Right cardiac atrium (tissue), 5 donors: ENCODE measurements around the gene TCEANC2. TPM values are rescaled to one million over a fixed set of nuclear protein-coding genes. Genes with fewer than 3 reads are reported as not detected.
A peak's percentile ranks its signal among the peaks of the same experiment; 100 is the strongest.

ENCODE experiments used
- ATAC-seq, 2 donors: fragments of 200-7000 bp; cut with Tn5 transposase; one replicate each; pipeline versions ENCODE4 v1.8.0 to v1.9.1; 2020; ENCODE audit warnings: moderate library complexity in 2 of 2, mild to moderate bottlenecking in 1 of 2
- DNase-seq, 3 donors: peaks; one replicate each; pipeline ENCODE4 v3.0.0-alpha.2; 2020
- H3K27ac ChIP-seq: one replicate; pipeline ENCODE4 v1.5.1; 2013; ENCODE audit warnings: mild to moderate bottlenecking, low read length, control low read depth, moderate library complexity
- H3K27me3 ChIP-seq: one replicate; pipeline ENCODE4 v1.6.1; 2013; ENCODE audit not compliant: control insufficient read depth, insufficient read depth
- H3K4me1 ChIP-seq: one replicate; pipeline ENCODE4 v1.6.1; 2013; ENCODE audit warnings: low read length; ENCODE audit not compliant: control insufficient read depth, insufficient read depth
- H3K4me3 ChIP-seq: one replicate; pipeline ENCODE4 v1.5.1; 2013; ENCODE audit warnings: low read length, control low read depth
- H3K9me3 ChIP-seq: one replicate; pipeline ENCODE4 v1.6.1; 2013; ENCODE audit warnings: low read length; ENCODE audit not compliant: control insufficient read depth
- WGBS: extraction: QIAGEN DNeasy Blood & Tissue Kit; methylation state at CpG from one replicate; pipeline ENCODE4 v1.1.7; 2013; 5-methylcytosine and 5-hydroxymethylcytosine counted together
- intact Hi-C, 4 donors: fragments of 100-400 bp; cut with DNase I; formaldehyde crosslinking; loops; one replicate each; pipeline versions ENCODE4 v1.11.0 to v1.14.0; 2022 to 2023
- polyA plus RNA-seq: library from polyadenylated mRNA; stranded (reverse); fragments of 200-250 nt; gene quantifications from one replicate; pipeline ENCODE4 v1.2.3, GENCODE V29; 2013
- total RNA-seq, 4 donors: library from RNA; stranded (reverse); fragmentation: NEBNext Ultra II Directional; extraction: Animal tissue kit (Norgen Biotek cat#: 25700); gene quantifications; one replicate each; pipeline ENCODE4 v1.2.1, GENCODE V29; 2021
- donor health status: healthy with polysubstance abuse.
- donor health status: DM: no; HTN: yes; CAD: no.
- donor health status: DM: no; HTN: no; CAD: no.
- donor health status: DM: no; HTN: yes; CAD: no; lungs with severe emphysema.
- donor health status: DM: yes; HTN: yes; CAD: no.

The TCEANC2 gene
- total and polyA plus RNA-seq, 5 donors, result 3.1 to 5.7 (median 4.3) TPM

- 54% methylated on average over 5 of the region's 5 CpGs for whole genome bisulfite sequencing
- no peak for ATAC-seq
- Histone ChIP-seq H3K27ac (no peak overlapping the region), H3K4me1 (no peaks in the 10 kb centered on the region), H3K9me3 (no peaks in the 10 kb centered on the region), H3K27me3 (no peaks in the 10 kb centered on the region), H3K4me3 (peak overlapping the region; percentile 96)
- intact Hi-C loops, result no loop called here
- DNase-seq, result no peak
Measured at GRCh38 chr1:54054438-54054749, 986 bp downstream of the TCEANC2 start.

DNA sequence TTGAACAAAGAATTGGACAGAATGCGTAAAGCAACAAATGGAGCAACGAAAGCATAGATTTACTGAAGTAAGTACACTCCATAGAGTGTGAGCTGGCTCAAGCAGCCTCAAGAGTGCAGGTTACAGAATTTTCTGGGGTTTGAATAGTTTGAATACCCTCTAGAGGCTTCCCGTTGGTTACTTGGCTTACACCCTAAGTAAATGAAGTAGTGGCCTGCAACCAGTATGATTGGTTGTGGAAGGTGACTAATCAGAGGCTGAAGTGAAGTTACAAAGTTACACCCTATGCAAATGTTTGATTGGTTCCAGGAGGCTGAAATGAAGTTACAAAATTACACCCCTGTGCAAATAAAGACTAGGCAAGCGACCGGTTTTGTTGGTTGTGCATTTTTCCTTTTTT is 10.9 kb downstream of the TCEANC2 start:
- WGBS, result 87% methylated on average over 5 of the region's 5 CpGs
- H3K9me3 ChIP-seq, result no peaks in the 10 kb centered on the region
- H3K4me3 ChIP-seq, result no peak overlapping the region
- H3K27ac ChIP-seq, result no peak overlapping the region
- intact Hi-C loops, result loop anchor here in 1 of 4 donors (10.0 kb wide), 1 partner anchor 741 kb away; the partner anchor contains the start of gene TTC22
- H3K27me3 ChIP-seq, result no peaks in the 10 kb centered on the region
- ATAC-seq (no peak), DNase-seq (no peak)
- no peaks in the 10 kb centered on the region for H3K4me1 ChIP-seq

- H3K27ac ChIP-seq, result no peak overlapping the region
- no peak overlapping the region for H3K4me3 ChIP-seq
- ATAC-seq, result no peak
- intact Hi-C loops, result loop anchor here in 2 of 4 donors (5.0 to 10.0 kb wide), 3 partner anchors 418 to 743 kb away; partner anchors contain the start of gene TTC22 (in 1 of the 2)
- H3K9me3 ChIP-seq, result no peaks in the 10 kb centered on the region
- H3K27me3 ChIP-seq, result no peaks in the 10 kb centered on the region
- no peaks in the 10 kb centered on the region for H3K4me1 ChIP-seq
- DNase-seq, result peak in 1 of 3 donors; percentile 14
- WGBS, result 33% methylated on average over 1 of the region's 1 CpG
Measured at GRCh38 chr1:54069791-54070170, 16.4 kb downstream of the TCEANC2 start.

- Histone ChIP-seq H3K4me3 (no peak overlapping the region), H3K27me3 (no peaks in the 10 kb centered on the region), H3K9me3 (no peaks in the 10 kb centered on the region), H3K4me1 (no peaks in the 10 kb centered on the region), H3K27ac (no peak overlapping the region)
- WGBS, result 41% methylated on average over 2 of the region's 2 CpGs
- intact Hi-C loops, result loop anchor here in 2 of 4 donors (5.0 kb wide), 2 partner anchors 417 to 742 kb away; no protein-coding TSS in a partner anchor
- ATAC-seq, result peak in 1 of 2 donors; percentile 49
- no peak for DNase-seq
Measured at GRCh38 chr1:54070171-54070837, 16.9 kb downstream of the TCEANC2 start.

DNA sequence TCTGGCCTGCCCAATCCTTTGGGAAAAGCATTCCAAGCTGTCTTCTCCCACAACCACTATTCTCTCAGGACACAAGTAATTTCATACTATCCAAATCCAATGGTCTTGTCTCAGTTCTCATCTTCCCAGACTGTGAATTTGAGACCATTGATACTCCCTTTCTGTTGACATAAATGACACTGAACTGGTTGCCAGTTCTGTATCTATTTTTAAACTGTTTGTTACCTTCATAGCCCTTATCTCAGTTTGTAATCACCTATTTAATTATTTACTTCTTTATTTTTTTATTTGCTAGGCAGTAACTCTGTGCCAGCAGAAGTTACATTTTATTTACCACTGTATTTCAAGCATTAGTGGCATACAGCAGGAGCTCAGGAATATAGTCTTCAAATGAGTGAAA is 24.0 kb downstream of the TCEANC2 start:
- H3K4me1 ChIP-seq, result no peaks in the 10 kb centered on the region
- H3K9me3 ChIP-seq, result no peaks in the 10 kb centered on the region
- no peak for ATAC-seq
- intact Hi-C loops, result no loop called here
- DNase-seq, result no peak
- H3K27ac ChIP-seq, result no peak overlapping the region
- no peak overlapping the region for H3K4me3 ChIP-seq
- no peaks in the 10 kb centered on the region for H3K27me3 ChIP-seq

DNA sequence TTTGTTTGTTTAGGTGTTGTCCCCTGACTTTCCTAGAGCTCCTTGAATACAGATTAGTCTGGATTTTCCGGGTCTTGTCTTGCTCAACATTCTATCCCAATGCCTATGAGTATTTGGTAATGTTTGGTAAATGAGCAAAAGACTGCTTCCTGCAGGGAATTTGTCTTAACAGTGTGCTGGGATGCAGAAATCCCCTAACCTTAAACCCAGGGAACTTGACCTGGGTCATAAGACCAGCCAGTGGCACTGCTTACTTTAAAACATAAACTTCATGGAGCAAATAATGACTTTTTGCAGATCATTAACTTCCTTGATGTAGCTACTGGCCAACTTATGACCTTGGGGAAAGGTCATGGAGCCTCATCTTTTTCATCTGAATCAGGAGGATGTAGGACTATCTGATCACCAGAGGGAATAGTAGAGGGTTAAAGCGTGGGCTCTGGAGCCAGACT is 27.2 kb downstream of the TCEANC2 start:
- H3K27ac ChIP-seq, result no peak overlapping the region
- intact Hi-C loops, result no loop called here
- no peak overlapping the region for H3K4me3 ChIP-seq
- no peaks in the 10 kb centered on the region for H3K9me3 ChIP-seq
- no peaks in the 10 kb centered on the region for H3K27me3 ChIP-seq
- H3K4me1 ChIP-seq, result no peaks in the 10 kb centered on the region
- WGBS, result 91% methylated on average over 2 of the region's 2 CpGs
- no peak for DNase-seq
- no peak for ATAC-seq

- no peaks in the 10 kb centered on the region for H3K9me3 ChIP-seq
- peak; percentile 66 to 85 for ATAC-seq
- H3K27me3 ChIP-seq, result no peaks in the 10 kb centered on the region
- intact Hi-C loops, result no loop called here
- WGBS, result 89% methylated on average over 8 of the region's 8 CpGs
- H3K27ac ChIP-seq, result no peak overlapping the region
- no peak overlapping the region for H3K4me3 ChIP-seq
- peak in 2 of 3 donors; percentile 41 to 70 for DNase-seq
- no peaks in the 10 kb centered on the region for H3K4me1 ChIP-seq
Measured at GRCh38 chr1:54081306-54082270, 28.2 kb downstream of the TCEANC2 start.

- H3K9me3 ChIP-seq, result no peaks in the 10 kb centered on the region
- intact Hi-C loops, result no loop called here
- no peak overlapping the region for H3K27ac ChIP-seq
- 90% methylated on average over 2 of the region's 2 CpGs for WGBS
- no peak overlapping the region for H3K4me3 ChIP-seq
- H3K4me1 ChIP-seq, result no peaks in the 10 kb centered on the region
- DNase-seq (no peak), ATAC-seq (no peak)
- H3K27me3 ChIP-seq, result no peaks in the 10 kb centered on the region
Measured at GRCh38 chr1:54084794-54085193, 31.4 kb downstream of the TCEANC2 start.

GRCh38 chr1:54086754-54087153 is 33.3 kb downstream of the TCEANC2 start:
- no peaks in the 10 kb centered on the region for H3K9me3 ChIP-seq
- ATAC-seq (no peak), DNase-seq (no peak)
- no peak overlapping the region for H3K4me3 ChIP-seq
- no peaks in the 10 kb centered on the region for H3K4me1 ChIP-seq
- 88% methylated on average over 1 of the region's 1 CpG for WGBS
- intact Hi-C loops, result no loop called here
- no peaks in the 10 kb centered on the region for H3K27me3 ChIP-seq
- H3K27ac ChIP-seq, result no peak overlapping the region

GRCh38 chr1:54088385-54088784 is 35.0 kb downstream of the TCEANC2 start:
- no peaks in the 10 kb centered on the region for H3K9me3 ChIP-seq
- no peak overlapping the region for H3K27ac ChIP-seq
- ATAC-seq, result no peak
- intact Hi-C loops, result no loop called here
- H3K27me3 ChIP-seq, result no peaks in the 10 kb centered on the region
- no peak overlapping the region for H3K4me3 ChIP-seq
- 93% methylated on average over 5 of the region's 5 CpGs for WGBS
- H3K4me1 ChIP-seq, result no peaks in the 10 kb centered on the region
- no peak for DNase-seq

- 86% methylated on average over 3 of the region's 3 CpGs for WGBS
- intact Hi-C loops, result no loop called here
- H3K27me3 ChIP-seq, result no peaks in the 10 kb centered on the region
Measured at GRCh38 chr1:54091666-54092065, 38.3 kb downstream of the TCEANC2 start.

More at GRCh38 chr1:54091666-54092065, 38.3 kb downstream of the TCEANC2 start:
- DNase-seq, result no peak
- Histone ChIP-seq H3K9me3 (no peaks in the 10 kb centered on the region), H3K27ac (no peak overlapping the region), H3K4me1 (peaks cover 2% of the 10 kb centered on the region), H3K4me3 (no peak overlapping the region)
- ATAC-seq, result no peak
